NOMO-1 (cell line): ENCODE data around the gene TBC1D8B.

Source experiments
- DNase-seq, 2 experiments: peaks; one replicate each; lab custom pipeline; 2025; ENCODE audit not compliant: unreplicated experiment in 2 of 2; lab: John Stamatoyannopoulos, UW

The TBC1D8B gene

DNA sequence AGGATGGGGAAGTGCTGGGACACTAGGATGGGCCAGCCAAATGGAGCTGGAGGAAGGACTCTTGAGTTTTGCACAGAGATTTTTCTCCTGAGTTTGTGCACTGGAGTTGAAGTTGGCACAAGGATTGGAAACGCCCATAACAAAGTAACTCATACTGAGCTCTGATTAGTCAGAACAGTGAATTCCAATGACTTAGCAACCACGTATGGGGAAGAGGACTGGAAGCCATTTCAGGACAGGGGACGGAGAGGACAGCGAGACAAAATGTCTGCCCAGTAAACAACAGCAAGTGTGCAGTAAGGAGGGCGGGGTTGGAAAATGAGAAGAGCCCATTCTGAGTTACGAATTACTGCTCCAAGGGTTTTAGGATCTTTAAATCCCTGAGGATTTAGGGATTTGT lies 94.8 kb downstream of the TBC1D8B start:
- no peak for DNase-seq

- peak; percentile 21 to 46 for DNase-seq
Observed at GRCh38 chrX:106898462-106898861, 96.0 kb downstream of the TBC1D8B start.

GRCh38 chrX:106899276-106899675 lies 96.8 kb downstream of the TBC1D8B start:
- no peak for DNase-seq

DNA sequence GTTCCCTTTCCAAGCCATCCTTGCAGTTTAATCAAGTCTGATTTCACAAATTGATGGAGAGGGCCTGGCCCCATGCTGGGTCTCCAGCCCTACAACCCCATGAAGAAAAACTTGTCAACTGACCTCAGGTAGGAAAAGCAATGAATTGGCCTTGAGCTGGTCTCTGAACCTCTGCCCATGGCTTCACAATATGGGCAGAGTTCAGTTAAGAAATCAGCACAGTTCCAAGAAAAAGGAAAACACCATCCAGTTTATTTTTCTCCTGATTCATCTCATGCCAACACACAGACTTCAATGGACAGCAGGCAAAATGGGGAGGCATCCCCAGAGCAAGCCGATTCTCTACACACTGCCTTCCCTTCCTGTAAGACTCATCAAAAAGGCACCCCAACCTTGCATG lies 97.4 kb downstream of the TBC1D8B start:
- no peak for DNase-seq

- DNase-seq = no peak
Observed at GRCh38 chrX:106901341-106901740, 98.9 kb downstream of the TBC1D8B start.

- DNase-seq = no peak
Observed at GRCh38 chrX:106901781-106902219, 99.3 kb downstream of the TBC1D8B start.

- no peak for DNase-seq
Observed at GRCh38 chrX:106902684-106903083, 100.2 kb downstream of the TBC1D8B start.

- no peak for DNase-seq
Observed at GRCh38 chrX:106903291-106903824, 100.9 kb downstream of the TBC1D8B start, which contains the start of gene RIPPLY1. Gene RIPPLY1 (minus strand): TSS chrX:106903341. CDS start chrX:106903287, 54 bp downstream.

GRCh38 chrX:106903856-106904528 lies 101.5 kb downstream of the TBC1D8B start:
- no peak for DNase-seq

DNA sequence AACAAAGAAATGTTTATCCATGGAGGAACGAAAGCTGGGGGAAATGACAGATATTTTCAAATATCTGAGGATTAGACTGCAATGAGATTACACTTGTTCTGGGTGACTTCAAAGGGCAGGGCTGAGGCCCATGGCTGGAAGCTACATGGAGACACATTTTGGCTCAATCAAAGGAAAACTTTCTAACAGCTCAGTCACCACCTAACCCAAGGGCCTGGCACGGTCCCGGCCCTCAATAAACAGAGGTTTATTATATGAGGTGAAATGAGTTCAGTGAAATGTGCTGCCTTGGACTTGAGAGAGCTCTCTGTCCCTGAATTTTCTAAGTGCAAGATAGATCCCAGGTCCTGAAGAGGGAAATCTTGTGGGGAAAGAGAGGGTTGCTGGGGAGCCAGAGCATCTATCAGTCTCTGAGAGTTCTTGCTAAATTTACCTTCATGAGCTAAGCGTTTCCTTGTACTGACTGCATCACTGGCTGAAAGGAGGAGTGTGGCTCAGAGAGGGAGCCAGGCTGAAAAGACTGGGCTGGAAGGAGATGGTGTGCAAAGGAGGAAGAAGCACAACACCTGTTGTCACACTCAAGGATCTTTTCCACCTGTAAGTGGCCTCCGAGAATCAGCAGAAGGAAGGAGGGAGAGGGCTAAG lies 102.7 kb downstream of the TBC1D8B start:
- DNase-seq = no peak

DNA sequence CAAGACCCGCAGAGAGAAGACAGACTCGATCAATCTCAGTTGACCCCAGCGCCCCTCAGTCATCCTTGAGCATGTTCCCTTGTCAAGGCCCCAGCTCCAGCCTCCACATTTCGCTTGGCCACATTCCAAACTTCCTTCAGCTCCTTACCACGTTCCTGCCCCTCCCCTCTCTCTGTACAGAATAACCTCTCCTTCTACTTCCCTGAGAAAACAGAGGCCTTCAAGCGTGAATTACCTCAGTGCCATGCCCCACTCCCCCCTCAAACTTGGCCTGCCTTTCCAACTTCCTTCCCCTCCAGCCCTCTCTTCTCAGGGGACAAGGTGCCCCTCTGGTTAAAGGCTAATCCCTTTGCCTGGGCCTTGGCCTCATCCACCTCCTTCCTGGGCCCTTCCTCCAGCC lies 103.9 kb downstream of the TBC1D8B start:
- no peak for DNase-seq

DNA sequence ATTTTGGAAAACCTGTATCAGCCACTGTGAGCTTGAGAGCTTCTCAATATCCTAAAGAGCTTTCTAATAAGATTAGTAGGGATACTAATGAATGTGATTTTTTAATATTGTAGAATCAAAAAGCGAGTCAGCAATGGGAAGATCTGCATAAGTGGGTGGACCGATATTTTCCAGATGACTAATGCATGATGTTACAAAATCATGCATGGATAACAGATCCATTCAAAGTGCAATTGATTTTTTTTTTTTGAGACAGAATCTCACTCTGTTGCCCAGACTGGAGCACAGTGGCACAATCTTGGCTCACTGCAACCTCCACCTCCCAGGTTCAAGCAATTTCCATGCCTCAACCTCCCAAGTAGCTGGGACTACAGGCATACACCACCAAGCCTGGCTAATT lies 110.4 kb downstream of the TBC1D8B start:
- no peak for DNase-seq

DNA sequence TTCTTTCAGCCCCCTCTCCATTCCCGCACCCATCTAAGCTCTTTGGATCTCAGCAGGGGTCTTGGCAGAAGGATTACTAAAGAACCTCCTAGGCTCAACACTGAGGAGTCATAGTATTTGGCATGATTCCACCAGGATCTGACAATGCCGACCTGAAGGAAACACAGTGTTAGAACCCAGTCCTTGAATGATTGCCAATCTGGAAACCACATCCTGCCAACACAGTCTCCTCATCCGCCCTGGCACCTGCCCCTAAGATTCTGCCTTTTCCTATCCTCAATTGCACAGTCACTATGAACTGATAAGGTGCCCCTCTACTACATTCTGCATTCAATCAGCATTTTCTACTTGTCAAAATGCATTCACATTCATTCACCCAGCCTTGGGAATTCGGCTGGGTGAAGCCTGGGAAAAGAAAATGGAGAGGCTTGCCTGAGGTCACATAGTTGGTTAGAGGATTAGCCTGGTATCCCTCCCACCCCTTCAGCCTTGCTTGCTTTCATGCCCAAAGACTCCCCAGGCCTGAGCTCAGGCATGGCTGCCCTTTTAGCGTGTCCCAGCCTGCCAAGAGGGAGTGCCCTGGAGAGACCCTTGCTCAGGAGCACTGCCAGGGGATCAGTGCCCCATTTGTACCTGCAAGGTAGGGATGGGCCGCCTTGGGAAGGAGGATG lies 115.5 kb downstream of the TBC1D8B start:
- DNase-seq = no peak

- no peak for DNase-seq
Observed at GRCh38 chrX:106919932-106920452, 117.5 kb downstream of the TBC1D8B start, which contains the start of gene CLDN2. Gene CLDN2 (plus strand): TSS chrX:106920402. CDS start chrX:106928229, 7,827 bp downstream.

DNA sequence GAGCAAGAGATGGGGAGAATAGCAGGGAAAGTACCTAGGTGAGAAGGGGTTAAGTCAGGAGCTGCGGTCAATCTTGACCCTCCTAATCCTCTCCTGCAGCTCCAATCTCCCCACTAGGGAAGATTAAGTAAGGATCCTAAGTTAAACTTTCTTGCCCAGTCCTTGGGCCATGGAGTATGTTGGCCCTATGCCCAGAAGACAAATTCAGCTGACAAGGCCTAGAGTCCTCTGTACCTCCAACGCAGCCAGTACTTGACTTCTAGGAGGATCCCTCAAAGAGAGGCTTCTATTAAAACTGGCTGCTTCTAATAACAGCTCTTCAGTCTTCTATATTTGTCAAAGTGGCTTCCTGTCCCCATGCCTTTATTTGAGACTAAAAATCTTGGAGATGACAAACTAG lies 119.2 kb downstream of the TBC1D8B start:
- DNase-seq = no peak
